ENCODE results near the gene PATZ1.
"Not testable (repeated sequence)": the region's sequence is repeated elsewhere in the genome, so short reads cannot be mapped to it uniquely, and the experiment has no call there.

PATZ1 gene

DNA sequence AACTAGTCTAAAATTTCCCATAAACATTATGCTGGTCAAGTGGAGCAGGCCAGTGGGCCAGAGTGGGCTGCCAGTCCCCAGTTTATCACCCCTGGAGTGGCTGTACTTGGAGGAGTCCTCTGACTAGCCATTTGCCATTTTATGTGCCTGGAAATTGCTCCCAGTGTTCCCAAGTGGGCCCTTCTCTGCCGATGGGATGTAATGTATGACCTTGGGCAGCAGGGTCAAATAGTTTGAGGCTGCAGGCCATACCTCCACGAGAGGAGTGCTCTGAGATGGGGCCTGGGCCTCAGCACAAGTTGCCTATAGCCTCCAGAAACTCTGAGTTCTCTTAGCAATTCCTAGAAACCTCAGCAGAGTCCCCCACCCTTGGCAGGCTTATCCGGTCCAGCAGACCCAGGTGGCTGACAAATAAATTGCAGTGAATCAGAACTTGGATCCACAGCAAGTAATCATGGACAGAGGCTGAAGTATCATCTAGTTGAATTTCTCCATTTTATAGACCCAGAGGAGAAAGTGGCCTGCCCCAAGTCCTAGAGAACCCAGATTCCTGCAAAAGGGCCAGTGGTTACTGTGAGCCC is 17.8 kb upstream of the PATZ1 start:
- H3K4me3 ChIP-seq (ENCODE audit: control insufficient read depth, low read depth, low read length) = no peak overlapping the region
- DNase-seq (ENCODE audit: low read depth) = no peak
- TF ChIP-seq, protein P1, sequence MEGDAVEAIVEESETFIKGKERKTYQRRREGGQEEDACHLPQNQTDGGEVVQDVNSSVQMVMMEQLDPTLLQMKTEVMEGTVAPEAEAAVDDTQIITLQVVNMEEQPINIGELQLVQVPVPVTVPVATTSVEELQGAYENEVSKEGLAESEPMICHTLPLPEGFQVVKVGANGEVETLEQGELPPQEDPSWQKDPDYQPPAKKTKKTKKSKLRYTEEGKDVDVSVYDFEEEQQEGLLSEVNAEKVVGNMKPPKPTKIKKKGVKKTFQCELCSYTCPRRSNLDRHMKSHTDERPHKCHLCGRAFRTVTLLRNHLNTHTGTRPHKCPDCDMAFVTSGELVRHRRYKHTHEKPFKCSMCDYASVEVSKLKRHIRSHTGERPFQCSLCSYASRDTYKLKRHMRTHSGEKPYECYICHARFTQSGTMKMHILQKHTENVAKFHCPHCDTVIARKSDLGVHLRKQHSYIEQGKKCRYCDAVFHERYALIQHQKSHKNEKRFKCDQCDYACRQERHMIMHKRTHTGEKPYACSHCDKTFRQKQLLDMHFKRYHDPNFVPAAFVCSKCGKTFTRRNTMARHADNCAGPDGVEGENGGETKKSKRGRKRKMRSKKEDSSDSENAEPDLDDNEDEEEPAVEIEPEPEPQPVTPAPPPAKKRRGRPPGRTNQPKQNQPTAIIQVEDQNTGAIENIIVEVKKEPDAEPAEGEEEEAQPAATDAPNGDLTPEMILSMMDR (IDR thresholded peaks at IDR 0.05; ENCODE audit: control insufficient read depth, insufficient read depth, low read depth, low read length, missing control alignments) = no peak

DNA sequence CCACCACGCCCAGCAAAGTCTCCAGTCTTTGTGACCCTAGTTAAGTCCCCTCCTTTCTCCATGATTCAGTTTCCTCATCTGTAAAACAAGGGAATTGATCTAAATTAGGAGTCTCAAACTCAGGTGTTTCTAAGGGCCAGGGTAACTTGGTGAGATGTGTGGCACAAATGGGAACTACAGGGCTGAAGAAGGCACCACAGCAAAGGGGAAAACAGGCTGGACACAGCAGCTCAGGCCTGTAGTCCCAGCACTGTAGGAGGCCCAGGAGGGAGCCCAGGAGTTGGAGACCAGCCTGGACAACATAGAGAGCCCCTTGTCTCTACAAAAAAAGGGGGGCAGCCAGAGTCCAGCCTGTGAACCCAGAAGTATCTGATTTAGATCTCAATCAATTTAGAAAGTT is 15.6 kb upstream of the PATZ1 start:
- TF ChIP-seq, protein P1 (IDR thresholded peaks at IDR 0.05; ENCODE audit: control insufficient read depth, insufficient read depth, low read depth, low read length, missing control alignments) = no peak
- no peak for DNase-seq (ENCODE audit: low read depth)
- H3K4me3 ChIP-seq (ENCODE audit: control insufficient read depth, low read depth, low read length) = no peak overlapping the region

DNA sequence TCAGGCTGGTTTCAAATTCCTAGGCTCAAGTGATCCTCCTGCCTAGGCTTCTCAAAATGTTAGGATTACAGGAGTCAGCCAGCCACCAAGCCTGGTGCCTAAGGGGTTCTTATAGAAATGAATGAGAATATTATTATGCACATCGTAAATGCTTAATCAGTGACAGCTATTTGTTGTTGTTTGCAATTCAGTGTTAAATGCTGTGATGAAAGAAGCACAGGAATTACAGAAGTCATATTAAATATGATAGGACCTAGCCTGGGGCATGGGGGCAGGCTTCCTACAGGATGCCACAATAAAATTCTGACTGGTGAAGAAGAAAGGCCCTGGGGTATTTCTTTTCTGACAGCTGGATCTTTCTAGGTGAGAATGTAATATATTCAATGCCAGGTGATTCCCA is 13.9 kb upstream of the PATZ1 start:
- no peak for DNase-seq (ENCODE audit: low read depth)
- no peak overlapping the region for H3K4me3 ChIP-seq (ENCODE audit: control insufficient read depth, low read depth, low read length)
- TF ChIP-seq, protein P1 (IDR thresholded peaks at IDR 0.05; ENCODE audit: control insufficient read depth, insufficient read depth, low read depth, low read length, missing control alignments) = no peak

DNA sequence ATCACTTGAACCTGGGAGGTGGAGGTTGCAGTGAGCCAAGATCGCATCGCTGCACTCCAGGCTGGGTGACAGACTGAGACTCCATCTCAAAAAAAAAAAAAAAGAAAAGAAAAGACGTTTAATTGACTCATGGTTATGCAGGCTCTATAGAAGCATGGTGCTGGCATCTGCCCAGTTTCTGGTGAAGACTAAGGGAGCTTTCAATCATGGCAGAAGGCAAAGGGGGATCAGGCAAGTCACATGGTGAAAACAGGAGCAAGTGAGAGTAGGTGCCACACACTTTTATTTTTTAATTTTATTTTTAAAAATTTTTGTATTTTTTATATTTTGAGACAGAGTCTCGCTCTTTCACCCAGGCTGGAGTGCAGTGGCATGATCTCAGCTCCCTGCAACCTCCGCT is 8.4 kb upstream of the PATZ1 start:
- TF ChIP-seq, protein P1 (IDR thresholded peaks at IDR 0.05; ENCODE audit: control insufficient read depth, insufficient read depth, low read depth, low read length, missing control alignments) = no peak
- no peak overlapping the region for H3K4me3 ChIP-seq (ENCODE audit: control insufficient read depth, low read depth, low read length)
- DNase-seq (ENCODE audit: low read depth) = no peak

DNA sequence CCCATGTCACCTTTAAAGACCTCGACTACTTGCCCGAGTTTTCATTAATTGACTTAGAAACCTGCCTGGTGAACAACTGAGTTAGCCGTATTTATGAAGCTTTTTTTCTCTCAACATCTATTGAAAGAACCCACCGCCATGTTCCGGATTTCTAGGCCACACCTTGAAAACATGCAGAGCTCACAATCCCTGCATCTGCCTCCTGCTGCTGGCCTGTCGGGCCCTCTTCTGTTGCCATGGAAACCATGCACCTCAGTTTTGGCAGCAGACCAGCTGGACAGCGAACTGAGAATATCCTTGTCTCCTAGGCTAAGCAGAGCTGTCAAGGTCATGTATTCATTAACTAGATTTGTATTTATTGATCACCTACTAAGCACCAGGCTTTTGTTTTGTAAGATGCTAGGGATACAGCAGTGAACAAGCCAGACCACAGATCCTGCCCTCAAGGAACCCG is 4.3 kb upstream of the PATZ1 start:
- TF ChIP-seq, protein P1 (IDR thresholded peaks at IDR 0.05; ENCODE audit: control insufficient read depth, insufficient read depth, low read depth, low read length, missing control alignments) = no peak
- no peak overlapping the region for H3K4me3 ChIP-seq (ENCODE audit: control insufficient read depth, low read depth, low read length)
- DNase-seq (ENCODE audit: low read depth) = no peak

DNA sequence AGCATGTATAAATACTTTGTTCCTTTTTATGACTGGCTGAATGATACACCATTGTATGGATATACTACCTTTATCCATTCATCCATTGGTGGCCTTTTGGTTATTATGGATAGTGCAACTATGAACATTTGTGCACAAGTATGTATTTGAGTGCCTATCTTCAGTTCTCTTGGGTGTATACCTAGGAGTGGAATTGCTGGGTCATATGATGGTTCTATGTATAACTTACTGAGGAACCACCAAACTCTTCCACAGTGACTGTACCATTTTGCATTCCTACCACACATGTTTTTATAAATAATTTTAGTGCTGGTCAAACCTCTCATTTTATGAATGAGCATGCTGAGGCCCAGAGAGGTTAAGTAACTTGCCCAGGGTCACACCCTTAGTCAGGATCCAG is 3.8 kb upstream of the PATZ1 start:
- TF ChIP-seq, protein P1 (IDR thresholded peaks at IDR 0.05; ENCODE audit: control insufficient read depth, insufficient read depth, low read depth, low read length, missing control alignments) = no peak
- no peak for DNase-seq (ENCODE audit: low read depth)

DNA sequence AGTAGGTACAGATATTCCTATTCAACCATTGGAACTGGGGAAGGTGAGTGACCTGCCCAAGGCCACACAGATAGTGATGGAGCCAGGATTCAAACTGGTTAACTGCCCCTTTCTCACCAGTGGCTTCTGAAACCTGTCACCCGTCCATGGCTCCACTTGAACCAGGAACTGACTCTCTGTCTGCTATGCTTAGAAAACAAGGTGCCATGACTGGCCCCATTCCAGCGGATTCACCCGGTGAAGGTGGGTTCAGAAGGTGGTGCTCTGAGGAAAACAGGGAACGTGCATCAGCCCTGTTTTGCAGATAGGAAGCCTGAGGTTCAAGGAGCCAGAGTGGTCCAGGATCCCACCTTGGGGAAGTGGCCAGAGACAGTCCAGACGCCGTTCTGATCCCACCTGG is 2.6 kb upstream of the PATZ1 start:
- no peak for DNase-seq (ENCODE audit: low read depth)
- TF ChIP-seq, protein P1 (IDR thresholded peaks at IDR 0.05; ENCODE audit: control insufficient read depth, insufficient read depth, low read depth, low read length, missing control alignments) = no peak

More for the DNA sequence above, 3.8 kb upstream of the PATZ1 start:
- no peak overlapping the region for H3K4me3 ChIP-seq (ENCODE audit: control insufficient read depth, low read depth, low read length)

DNA sequence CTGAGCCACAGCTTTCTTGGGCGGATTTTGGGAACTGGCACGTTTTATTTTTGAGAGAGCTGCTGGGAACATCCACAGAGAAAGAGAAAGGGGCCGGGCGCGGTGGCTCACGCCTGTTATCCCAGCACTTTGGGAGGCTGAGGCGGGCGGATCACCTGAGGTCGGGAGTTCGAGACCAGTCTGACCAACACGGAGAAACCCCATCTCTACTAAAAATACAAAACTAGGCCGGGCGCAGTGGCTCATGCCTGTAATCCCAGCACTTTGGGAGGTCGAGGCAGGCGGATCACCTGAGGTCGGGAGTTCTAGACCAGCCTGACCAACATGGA is 1.8 kb upstream of the PATZ1 start:
- not testable (repeated sequence) for DNase-seq (ENCODE audit: low read depth)
- H3K4me3 ChIP-seq (ENCODE audit: control insufficient read depth, low read depth, low read length) = peak overlapping the region; percentile 72

More for the DNA sequence above, 2.6 kb upstream of the PATZ1 start:
- no peak overlapping the region for H3K4me3 ChIP-seq (ENCODE audit: control insufficient read depth, low read depth, low read length)
